GM21576 (cell line): ENCODE measurements around the gene RPTOR.

ENCODE experiments used
- ATAC-seq: cut with Tn5 transposase; IDR thresholded peaks from one replicate; pipeline ENCODE4 v1.9.1; 2021; ENCODE audit warnings: mild to moderate bottlenecking, moderate library complexity; ENCODE audit not compliant: unreplicated experiment

Gene RPTOR

GRCh38 chr17:80822700-80823410 is 278.2 kb downstream of the RPTOR start:
- no peak for ATAC-seq

- ATAC-seq, result no peak
Measured at GRCh38 chr17:80824549-80825470, 280.2 kb downstream of the RPTOR start.

DNA sequence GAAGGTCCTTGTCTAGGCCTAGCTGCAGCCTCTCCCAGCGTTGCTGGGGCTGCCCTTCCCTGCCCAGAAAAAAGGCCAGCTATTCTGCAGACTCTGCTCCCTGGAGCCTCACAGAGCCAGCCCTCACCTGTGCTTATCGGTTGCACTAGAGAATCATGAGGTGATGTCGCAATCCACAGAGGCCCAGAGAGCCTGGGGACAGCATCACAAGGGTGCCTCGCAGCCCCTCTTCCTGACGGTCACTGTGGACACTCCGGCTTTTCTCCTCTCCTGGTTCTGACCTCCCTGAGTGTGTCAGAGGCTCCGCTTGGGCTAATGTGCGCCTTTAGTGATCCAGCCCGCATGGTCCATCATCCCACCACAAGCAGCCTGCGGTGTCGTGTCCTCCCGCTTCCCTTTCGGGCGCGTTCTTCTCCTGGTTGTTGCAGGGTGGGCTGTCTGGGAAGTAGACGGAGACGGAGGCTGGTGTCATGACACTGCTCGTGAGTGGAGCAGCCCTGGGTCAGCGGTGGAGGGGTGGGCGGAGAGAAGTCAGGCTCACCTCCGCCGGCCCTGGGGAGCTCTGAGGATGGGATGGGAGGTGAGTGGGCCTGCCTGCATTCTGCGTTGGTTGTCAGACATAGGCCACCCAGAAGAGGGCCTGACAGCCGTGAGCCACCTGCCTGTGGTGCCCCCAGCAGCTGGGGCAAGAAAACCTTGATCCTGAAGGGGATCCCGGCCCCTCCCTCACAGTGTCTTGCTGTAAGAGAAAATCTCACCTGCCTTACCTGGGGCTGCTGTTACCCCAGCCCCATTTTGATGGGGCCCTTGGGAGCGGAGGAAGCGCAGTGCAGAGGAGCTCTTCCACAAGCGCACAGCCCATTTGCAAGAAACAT is 281.1 kb downstream of the RPTOR start:
- no peak for ATAC-seq

- no peak for ATAC-seq
Measured at GRCh38 chr17:80826346-80826954, 281.8 kb downstream of the RPTOR start.

GRCh38 chr17:80826955-80827645 is 282.5 kb downstream of the RPTOR start:
- ATAC-seq, result no peak

DNA sequence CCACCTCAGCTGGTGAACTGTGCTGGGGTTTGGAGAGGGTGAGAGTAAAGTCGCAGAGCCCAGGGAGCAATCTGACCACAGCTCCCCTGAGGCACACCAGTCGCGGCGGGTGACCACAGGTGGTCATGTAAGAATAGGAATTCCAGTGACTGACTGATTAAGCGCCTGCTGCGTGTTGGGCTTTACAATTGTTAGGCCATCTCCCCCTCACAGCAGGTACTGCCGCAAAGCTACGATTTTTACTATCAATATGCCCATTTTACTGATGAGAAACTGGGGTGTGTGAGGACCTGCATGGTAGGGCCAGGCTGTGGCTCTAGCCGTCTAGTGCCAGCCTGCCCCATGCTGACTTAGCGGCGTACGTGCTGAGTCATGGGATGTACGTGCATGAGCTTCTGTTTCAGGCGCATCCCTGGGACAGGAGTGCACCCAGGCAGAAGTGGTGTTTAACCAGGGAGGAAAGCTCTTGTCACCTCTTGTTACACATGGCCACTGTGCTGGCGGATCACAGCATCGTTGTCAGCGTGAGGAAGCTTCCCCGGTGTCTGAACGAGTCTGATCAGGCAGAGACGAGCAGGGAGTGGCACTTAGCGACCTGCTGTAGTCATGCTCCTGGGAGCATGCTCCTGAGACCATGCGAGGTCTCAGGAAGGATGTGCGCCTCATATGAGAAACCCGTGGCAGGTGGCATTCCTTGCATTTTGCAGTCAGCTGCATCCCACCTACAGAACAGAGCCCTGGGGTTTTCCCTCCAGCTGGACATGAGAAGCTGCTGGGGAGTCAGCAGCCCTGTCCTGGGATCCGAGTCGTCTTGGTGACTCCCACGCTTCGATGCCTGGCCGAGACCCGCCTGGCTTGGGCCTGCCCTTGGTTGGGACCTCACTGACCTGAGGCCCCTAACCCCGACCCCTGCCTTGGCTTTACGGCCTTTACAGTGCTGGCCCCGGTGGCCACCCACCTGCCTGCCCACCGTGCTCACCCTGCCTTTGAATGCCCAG is 283.3 kb downstream of the RPTOR start:
- ATAC-seq, result no peak

DNA sequence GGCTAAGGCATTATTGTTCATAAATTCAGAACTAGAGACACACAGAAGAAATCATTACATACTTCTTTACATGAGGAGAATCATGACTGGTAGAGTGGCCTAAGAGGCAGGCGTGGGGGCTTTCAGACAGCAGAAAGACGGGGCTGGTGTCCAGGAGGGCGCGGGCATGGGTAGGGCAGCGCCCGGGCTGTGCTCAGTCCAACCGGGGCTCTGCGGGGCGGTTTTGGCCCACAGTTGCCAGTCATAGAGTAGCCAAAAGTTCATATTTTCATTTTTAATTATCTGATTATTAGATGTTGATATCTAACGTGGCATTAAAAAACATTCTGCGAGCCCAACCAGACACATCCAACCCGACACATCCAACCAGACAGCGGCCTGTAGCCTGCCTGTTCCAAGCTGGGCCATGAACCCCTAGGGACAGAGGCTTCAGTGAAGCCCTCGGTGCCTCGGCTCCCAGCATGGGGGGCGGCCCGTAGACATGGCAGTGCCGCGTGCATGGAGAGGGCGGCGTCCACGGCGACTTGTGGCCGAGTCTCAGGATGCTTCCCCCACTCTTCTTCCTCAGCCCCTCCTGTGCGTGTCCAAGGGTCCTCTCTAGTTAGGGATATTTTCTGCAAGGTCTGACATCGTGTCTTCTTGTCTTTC is 284.7 kb downstream of the RPTOR start:
- ATAC-seq, result no peak

GRCh38 chr17:80830020-80830780 is 285.6 kb downstream of the RPTOR start:
- no peak for ATAC-seq

GRCh38 chr17:80831491-80831890 is 286.9 kb downstream of the RPTOR start:
- no peak for ATAC-seq

DNA sequence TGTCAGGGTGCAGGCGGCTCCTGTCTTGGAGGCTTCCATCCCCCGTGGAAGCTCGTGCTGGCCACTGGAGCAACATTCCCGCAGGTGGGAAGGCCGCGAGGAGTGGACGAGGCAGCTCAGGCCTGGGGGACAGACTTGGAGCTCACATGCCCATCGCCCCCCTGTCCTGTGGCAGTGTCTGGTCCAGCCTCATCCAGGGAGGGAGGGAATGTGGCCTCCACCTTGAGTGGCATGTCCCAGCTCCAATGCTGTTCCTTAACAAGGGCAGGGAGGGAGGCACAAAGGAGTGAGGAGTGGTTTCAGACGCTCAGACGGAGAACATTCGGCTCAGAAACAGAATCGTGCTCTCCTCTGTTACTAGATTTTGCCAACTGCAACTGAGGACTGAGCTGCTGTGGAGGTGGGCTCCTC is 287.6 kb downstream of the RPTOR start:
- no peak for ATAC-seq

GRCh38 chr17:80832888-80833583 is 288.4 kb downstream of the RPTOR start:
- ATAC-seq, result peak; percentile 69

DNA sequence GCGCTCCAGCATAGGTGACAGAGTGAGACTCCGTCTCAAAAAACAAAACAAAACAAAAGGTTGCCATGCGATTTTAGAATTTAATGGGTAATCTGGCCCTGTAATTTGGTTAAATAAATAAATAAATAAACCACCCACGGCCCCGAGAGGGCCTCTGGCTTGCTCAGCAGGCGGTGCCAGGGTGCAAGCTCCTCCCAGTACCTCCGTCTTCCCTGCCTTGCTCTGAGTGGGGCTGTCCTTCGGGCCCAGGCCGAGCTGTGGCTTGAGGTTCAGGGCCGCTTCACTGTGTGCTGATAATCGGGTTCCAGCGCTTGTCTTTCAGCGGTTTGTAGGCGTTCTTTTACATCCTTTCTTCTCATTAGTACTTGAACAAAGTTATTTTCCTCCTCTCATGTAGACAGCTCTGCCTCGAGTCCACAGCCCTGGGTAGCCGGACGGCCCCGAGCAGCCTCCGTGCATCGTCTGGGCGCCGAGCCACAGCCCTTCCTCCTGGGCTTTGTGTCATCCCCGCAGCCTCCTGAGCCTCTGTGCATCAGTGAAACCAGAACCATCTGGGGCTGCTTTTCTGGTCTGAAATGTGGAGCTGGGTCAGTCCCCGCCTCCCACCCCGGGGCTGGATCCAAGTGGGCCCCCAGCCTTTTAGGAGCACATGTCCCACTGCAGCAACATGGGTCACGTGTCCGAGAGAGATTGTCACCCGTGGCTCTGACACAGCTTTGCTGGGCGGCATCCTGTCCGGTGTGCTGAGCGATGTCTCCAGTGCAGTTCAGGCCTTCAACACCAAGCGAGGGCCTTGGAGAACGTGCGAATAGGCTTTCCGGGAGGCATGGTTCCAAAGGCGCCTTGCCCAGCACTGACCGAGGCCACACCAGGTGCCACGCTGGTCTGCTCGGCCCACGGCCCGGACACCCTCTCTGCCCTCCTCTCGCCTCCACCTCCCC is 289.6 kb downstream of the RPTOR start:
- ATAC-seq, result no peak

DNA sequence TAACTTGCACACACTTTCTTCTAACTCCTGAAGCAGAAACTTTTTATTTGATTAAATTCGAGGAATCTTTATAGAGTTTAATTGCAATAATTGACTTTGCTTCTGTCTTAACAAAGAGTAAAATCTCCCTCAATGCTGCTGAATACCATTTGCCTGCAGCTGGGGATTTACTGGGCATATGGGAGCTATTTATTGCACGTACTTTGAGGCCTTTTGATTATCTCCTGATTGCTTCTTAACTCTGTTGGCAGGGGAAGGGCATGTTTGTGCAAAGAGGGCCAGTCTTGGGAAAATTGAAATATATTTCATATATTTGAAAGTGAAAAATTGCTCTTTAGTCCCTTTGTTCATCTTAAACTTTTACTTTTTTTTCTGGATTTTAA is 290.2 kb downstream of the RPTOR start:
- ATAC-seq, result no peak

GRCh38 chr17:80835816-80836657 is 291.4 kb downstream of the RPTOR start:
- ATAC-seq, result no peak

- ATAC-seq, result no peak
Measured at GRCh38 chr17:80836658-80836965, 292.0 kb downstream of the RPTOR start.
